GM23338 (cell line): ENCODE measurements around the gene PHACTR2. TPM values are rescaled to one million over a fixed set of nuclear protein-coding genes. Genes with fewer than 3 reads are reported as not detected.

Source experiments
- ATAC-seq: fragments of 200-7000 bp; cut with Tn5 transposase; 3 replicates; pipeline ENCODE4 v1.9.1; 2020
- DNase-seq: peaks from one replicate; pipeline ENCODE4 v3.0.0-alpha.2; 2015; ENCODE audit warnings: low spot score
- H2AFZ ChIP-seq: fragments of 200-600 bp; sonication (generic); 2 replicates; pipeline ENCODE4 v1.8.0; 2016; ENCODE audit warnings: antibody characterized with exemption, mild to moderate bottlenecking, moderate library complexity
- H3F3A ChIP-seq: fragments of 200-600 bp; sonication (generic); replicated peaks from 2 replicates; pipeline ENCODE4 v1.8.0; 2017; ENCODE audit warnings: antibody characterized with exemption, mixed run types, low read depth
- H3K27ac ChIP-seq: fragments of 200-600 bp; sonication (generic); 2 replicates; pipeline ENCODE4 v1.6.1; 2016; ENCODE audit warnings: low read depth
- H3K27me3 ChIP-seq: fragments of 200-600 bp; sonication (generic); 2 replicates; pipeline ENCODE4 v1.8.0; 2016; ENCODE audit warnings: mild to moderate bottlenecking, mixed run types, moderate library complexity; ENCODE audit not compliant: insufficient read depth
- H3K36me3 ChIP-seq: fragments of 200-600 bp; sonication (generic); 2 replicates; pipeline ENCODE4 v1.8.0; 2016; ENCODE audit warnings: mild to moderate bottlenecking; ENCODE audit not compliant: insufficient read depth
- H3K4me1 ChIP-seq: fragments of 200-600 bp; sonication (generic); 2 replicates; pipeline ENCODE4 v1.8.0; 2016; ENCODE audit warnings: mild to moderate bottlenecking, moderate library complexity; ENCODE audit not compliant: insufficient read depth
- H3K4me2 ChIP-seq: fragments of 200-600 bp; sonication (generic); 2 replicates; pipeline ENCODE4 v1.7.1; 2017; ENCODE audit warnings: mixed run types
- H3K4me3 ChIP-seq: fragments of 200-600 bp; sonication (generic); 2 replicates; pipeline ENCODE4 v1.6.1; 2016; ENCODE audit warnings: mixed run types
- H3K79me2 ChIP-seq: fragments of 200-600 bp; sonication (generic); replicated peaks from 2 replicates; pipeline ENCODE4 v1.8.0; 2017; ENCODE audit warnings: mild to moderate bottlenecking; ENCODE audit not compliant: insufficient read depth
- H3K9me2 ChIP-seq: fragments of 200-600 bp; sonication (generic); 2 replicates; pipeline ENCODE4 v1.8.0; 2017; ENCODE audit not compliant: insufficient read depth
- H4K20me1 ChIP-seq: fragments of 200-600 bp; sonication (generic); replicated peaks from 2 replicates; pipeline ENCODE4 v1.8.0; 2017; ENCODE audit warnings: mild to moderate bottlenecking; ENCODE audit not compliant: insufficient read depth
- H3K27ac Mint-ChIP-seq: 2 replicates; pipeline ENCODE4 v1.8.0; 2020; ENCODE audit warnings: inconsistent platforms, mild to moderate bottlenecking, moderate library complexity, mixed read lengths
- H3K27me3 Mint-ChIP-seq: 3 replicates; pipeline ENCODE4 v1.8.0; 2022; ENCODE audit warnings: low read depth, mild to moderate bottlenecking, moderate library complexity, mixed read lengths, inconsistent platforms; ENCODE audit not compliant: insufficient read depth, poor library complexity
- H3K36me3 Mint-ChIP-seq: 3 replicates; pipeline ENCODE4 v1.8.0; 2021; ENCODE audit warnings: low read depth, mild to moderate bottlenecking, inconsistent platforms, moderate library complexity, mixed read lengths
- H3K4me1 Mint-ChIP-seq: 3 replicates; pipeline ENCODE4 v1.8.0; 2020; ENCODE audit warnings: mild to moderate bottlenecking, inconsistent platforms, mixed read lengths
- H3K4me3 Mint-ChIP-seq: 3 replicates; pipeline ENCODE4 v1.8.0; 2021; ENCODE audit warnings: moderate library complexity, mild to moderate bottlenecking, inconsistent platforms, mixed read lengths
- H3K9me3 Mint-ChIP-seq: 3 replicates; pipeline ENCODE4 v1.8.0; 2020; ENCODE audit warnings: moderate library complexity, mild to moderate bottlenecking, inconsistent platforms, mixed read lengths
- CREB1 ChIP-seq: fragments of 250-450 bp; sonication (Bioruptor Pico); IDR thresholded peaks from 2 replicates; pipeline ENCODE4 v1.5.0; 2020; ENCODE audit warnings: low read depth, mild to moderate bottlenecking, moderate library complexity
- CTCF ChIP-seq, 2 experiments: fragments of 200-600 bp in 1 of 2; sonication (generic) in 1 of 2; conservative IDR thresholded peaks; 2 replicates each; pipeline versions ENCODE4 v1.5.1 to v1.6.1; 2016 to 2017; ENCODE audit warnings: antibody characterized with exemption in 2 of 2, low read depth in 2 of 2, mild to moderate bottlenecking in 2 of 2, moderate library complexity in 1 of 2
- ETS1 ChIP-seq: IDR thresholded peaks from 2 replicates; pipeline ENCODE4 v1.6.1; 2016; ENCODE audit warnings: antibody characterized with exemption
- EZH2 ChIP-seq: fragments of 200-600 bp; sonication (generic); IDR thresholded peaks from one replicate; pipeline ENCODE4 v1.8.0; 2017; ENCODE audit warnings: antibody characterized with exemption, mild to moderate bottlenecking, low read depth; ENCODE audit not compliant: unreplicated experiment
- EZH2phosphoT487 ChIP-seq: fragments of 200-600 bp; sonication (generic); IDR thresholded peaks from one replicate; pipeline ENCODE4 v1.8.1; 2018; ENCODE audit warnings: antibody characterized with exemption; ENCODE audit not compliant: unreplicated experiment
- JUNB ChIP-seq: IDR thresholded peaks from one replicate; pipeline ENCODE4 v1.6.1; 2016; ENCODE audit warnings: antibody characterized with exemption; ENCODE audit not compliant: unreplicated experiment
- NANOG ChIP-seq: IDR thresholded peaks from 2 replicates; pipeline ENCODE4 v1.6.1; 2016; ENCODE audit warnings: antibody characterized with exemption, borderline replicate concordance
- POLR2AphosphoS5 ChIP-seq: IDR thresholded peaks from 2 replicates; pipeline ENCODE4 v1.6.1; 2016; ENCODE audit warnings: antibody characterized with exemption, low read depth
- REST ChIP-seq: IDR thresholded peaks from one replicate; pipeline ENCODE4 v1.6.1; 2018; ENCODE audit warnings: antibody characterized with exemption; ENCODE audit not compliant: unreplicated experiment
- STAT1 ChIP-seq: IDR thresholded peaks from one replicate; pipeline ENCODE4 v1.6.1; 2016; ENCODE audit warnings: antibody characterized with exemption; ENCODE audit not compliant: unreplicated experiment
- ZNF114 ChIP-seq: fragments of 250-450 bp; sonication (Bioruptor Pico); IDR thresholded peaks from 2 replicates; pipeline ENCODE4 v1.5.0; 2020; ENCODE audit warnings: mild to moderate bottlenecking, moderate library complexity
- ZNF331 ChIP-seq: fragments of 250-450 bp; sonication (Bioruptor Pico); IDR thresholded peaks from 2 replicates; pipeline ENCODE4 v1.5.0; 2020; ENCODE audit warnings: low read depth, mild to moderate bottlenecking, moderate library complexity
- ZNF462 ChIP-seq: fragments of 250-450 bp; sonication (Bioruptor Pico); IDR thresholded peaks from 2 replicates; pipeline ENCODE4 v1.5.0; 2020; ENCODE audit warnings: mild to moderate bottlenecking, moderate library complexity
- polyA plus RNA-seq: library from polyadenylated mRNA; unstranded; fragments of >200 nt; fragmentation: Nextera tagmentation; extraction: Ambion mirVana; gene quantifications from 2 replicates; pipeline ENCODE4 v1.2.1, GENCODE V29; 2016
- total RNA-seq: library from RNA; depleted of rRNA; stranded (reverse); fragments of >200 nt; shearing (Covaris generic); gene quantifications from 2 replicates; pipeline ENCODE4 v1.2.3, GENCODE V29; 2014

Gene PHACTR2
- total and polyA plus RNA-seq, 2 experiments from 2014 or later: 67.7 to 105 TPM

- no peak for DNase-seq
- TF ChIP-seq ZNF462 (CRISPR knock-in tag): no peak
- TF ChIP-seq POLR2AphosphoS5: no peak
- no peak for TF ChIP-seq EZH2
- TF ChIP-seq ZNF114 (CRISPR knock-in tag): no peak
- no peak for TF ChIP-seq EZH2phosphoT487
- no peak for TF ChIP-seq CREB1 (CRISPR knock-in tag)
- no peak for TF ChIP-seq ETS1
- no peak for TF ChIP-seq ZNF331 (CRISPR knock-in tag)
- TF ChIP-seq NANOG: no peak
- no peak for TF ChIP-seq STAT1
- no peak for TF ChIP-seq JUNB
- no peak for TF ChIP-seq CTCF (conservative IDR thresholded peaks at IDR 0.05; ENCODE audit: low read depth in 2 of 2)
- TF ChIP-seq REST: no peak
- Mint-ChIP-seq H3K4me1 (peaks cover 8% of the 10 kb centered on the region; the same call in 2 of the 3 replicates), H3K27me3 (no peaks in the 10 kb centered on the region), H3K4me3 (no peak overlapping the region), H3K36me3 (peaks cover 87% of the 10 kb centered on the region), H3K9me3 (no peaks in the 10 kb centered on the region; the same call in 2 of the 3 replicates), H3K27ac (no peak overlapping the region)
- no peak overlapping the region for H2AFZ ChIP-seq
- H3K27me3 ChIP-seq: no peaks in the 10 kb centered on the region
- peak overlapping the region; percentile 5; the same call in 1 of the 2 replicates for H3K4me2 ChIP-seq
- peaks cover 15% of the 10 kb centered on the region for H4K20me1 ChIP-seq
- H3K27ac ChIP-seq: no peak overlapping the region
- peaks cover 8% of the 10 kb centered on the region for H3K4me1 ChIP-seq
- no peak overlapping the region for H3K4me3 ChIP-seq
- peaks cover 11% of the 10 kb centered on the region for H3K79me2 ChIP-seq
- ATAC-seq: no peak
- no peaks in the 10 kb centered on the region for H3K9me2 ChIP-seq
- peaks cover 71% of the 10 kb centered on the region for H3K36me3 ChIP-seq
- H3F3A ChIP-seq: peaks cover 4% of the 10 kb centered on the region
Measured at GRCh38 chr6:143859891-143860660, 182.3 kb downstream of the PHACTR2 start.
